Midbrain (tissue), 1 donor: Measurements from ENCODE around the gene ZC3H12A.

Experiments used
- DNase-seq: peaks from one replicate; lab custom pipeline; 2025; lab: John Stamatoyannopoulos, UW

ZC3H12A gene

DNA sequence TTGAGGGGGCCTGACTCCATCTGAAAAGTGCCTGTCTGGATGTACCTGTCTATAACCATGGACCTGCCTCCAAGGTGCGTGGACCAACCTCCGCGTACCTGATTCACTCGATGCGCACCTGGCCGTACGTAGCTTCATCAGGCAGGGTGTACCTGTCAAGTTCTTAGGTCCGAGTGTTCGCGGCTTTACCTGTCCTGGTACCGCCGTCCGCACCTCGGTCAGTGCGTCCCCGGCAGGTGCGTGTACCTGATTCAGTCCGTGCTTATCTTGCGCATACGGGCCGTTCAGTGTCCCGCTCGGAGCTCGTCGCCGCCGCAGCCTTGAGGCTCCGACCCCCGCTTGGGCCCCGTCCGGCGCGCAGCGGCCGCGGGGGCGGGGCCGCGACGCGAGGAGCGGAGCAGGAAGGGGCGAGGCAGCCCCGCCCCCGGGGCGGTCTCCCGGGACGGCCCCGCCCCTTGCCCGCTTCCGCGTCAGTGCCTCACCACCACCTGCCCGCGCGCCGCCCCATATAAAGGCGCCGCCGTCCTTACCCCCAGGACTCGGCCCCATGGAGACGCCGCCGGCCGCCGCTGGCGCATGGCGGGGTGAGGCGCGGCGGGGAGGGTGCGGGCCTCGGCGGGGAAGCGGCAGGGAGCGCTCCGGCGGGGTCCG, at the start of gene ZC3H12A:
TSS of gene ZC3H12A (plus strand) at position 535 of the 651 bp plus-strand sequence. CDS start 917 bp downstream, outside the sequence.
- peak; percentile 88 for DNase-seq

DNA sequence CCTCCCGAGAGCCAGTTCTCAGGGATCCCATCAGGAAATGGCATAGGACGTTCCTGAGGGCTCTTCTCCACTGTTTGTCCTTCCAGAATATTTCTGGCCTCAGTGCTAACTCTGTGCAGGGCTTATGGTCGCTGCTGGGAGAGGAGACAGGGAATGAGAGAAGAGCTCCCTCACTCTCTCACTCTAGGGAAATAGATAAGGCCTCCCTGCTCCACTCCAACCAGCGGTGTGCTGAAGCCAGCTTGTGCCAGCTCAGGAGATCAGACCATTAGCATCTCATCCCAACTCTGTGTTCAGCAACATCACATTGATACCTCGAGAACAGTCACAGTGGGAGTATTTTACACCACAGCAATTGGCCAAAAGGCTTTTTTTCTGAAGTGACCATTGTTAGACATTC, 49.2 kb upstream of the ZC3H12A start:
- no peak for DNase-seq

DNA sequence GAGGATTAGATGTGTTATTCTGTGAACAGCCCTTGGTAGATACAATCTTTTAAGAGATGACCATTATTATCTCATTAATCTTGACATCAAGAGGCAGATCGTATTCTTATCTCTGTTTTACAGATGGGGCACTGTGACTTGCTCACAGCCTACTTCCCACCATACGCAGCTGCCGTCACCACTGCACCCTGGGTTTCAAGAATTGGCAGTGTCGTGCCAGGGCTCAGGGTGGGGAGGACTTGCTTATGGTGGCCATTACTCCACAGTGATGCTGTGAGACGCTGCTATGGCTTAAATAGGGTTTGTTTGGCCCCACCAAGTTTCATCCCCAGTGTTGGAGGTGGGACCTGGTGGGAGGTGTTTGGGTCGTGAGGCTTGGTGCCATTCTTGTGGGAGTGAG, 45.4 kb upstream of the ZC3H12A start:
- no peak for DNase-seq

DNA sequence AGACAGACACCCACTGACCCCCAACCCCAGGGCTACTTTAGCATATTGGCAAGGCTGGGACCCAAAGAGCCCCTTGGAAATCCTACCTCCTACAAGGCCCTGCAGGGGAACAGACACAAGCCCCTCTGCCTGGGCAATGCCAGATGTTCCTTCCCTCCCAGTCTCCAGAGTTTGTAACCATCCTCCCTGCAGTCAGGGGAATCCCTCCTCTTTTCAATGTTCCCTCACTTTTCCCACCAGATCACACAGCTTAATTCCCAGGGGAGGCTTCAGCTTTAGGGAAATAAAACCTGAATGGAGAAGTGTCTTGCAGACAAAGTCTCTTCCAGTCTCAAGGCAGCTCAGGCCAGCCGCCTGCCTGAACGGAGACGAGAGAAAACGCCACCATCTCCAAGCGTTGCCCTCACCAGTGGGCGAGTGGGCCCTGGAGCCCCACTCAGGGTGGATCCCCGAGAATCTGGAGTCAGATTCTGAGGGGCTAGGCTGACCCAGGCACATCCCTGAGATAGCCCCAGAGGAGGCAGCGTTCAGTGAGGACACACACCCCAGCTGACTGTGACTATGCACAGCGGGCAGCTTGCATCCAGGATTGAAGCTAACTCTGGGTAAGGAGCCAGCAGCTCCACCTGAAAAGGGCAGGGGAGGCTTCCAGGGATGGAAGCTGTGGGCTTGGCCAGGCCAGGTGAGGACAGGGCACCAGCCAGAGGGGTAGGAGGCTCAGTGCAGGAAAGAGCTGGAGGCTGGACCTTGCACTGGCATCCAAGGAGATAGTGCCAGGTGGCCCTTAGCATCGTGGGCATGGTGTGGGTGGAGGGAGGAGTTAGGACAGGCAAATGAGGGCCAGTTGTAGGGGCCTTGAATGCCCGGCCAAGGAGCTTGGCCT, 44.0 kb upstream of the ZC3H12A start:
- DNase-seq, result no peak

DNA sequence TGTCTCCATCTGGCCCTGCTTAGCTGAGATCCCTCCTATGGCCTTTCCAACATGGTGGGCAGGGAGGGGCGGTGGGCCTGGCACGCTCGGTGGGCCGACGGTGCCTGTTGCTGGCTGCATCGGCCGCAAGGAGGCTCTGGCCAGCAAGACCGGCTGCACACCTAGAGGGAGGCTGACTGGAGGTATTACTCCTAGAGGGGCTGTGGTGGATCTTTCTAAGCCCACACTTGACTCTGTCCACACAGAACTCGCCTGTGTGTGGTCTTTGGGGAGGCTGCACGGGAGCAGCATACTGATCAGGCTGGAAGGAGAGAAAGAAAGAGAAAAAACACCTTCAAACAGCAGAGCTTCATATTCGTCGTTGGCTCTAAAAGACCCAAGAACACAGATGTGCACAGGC, 41.7 kb upstream of the ZC3H12A start:
- no peak for DNase-seq

DNA sequence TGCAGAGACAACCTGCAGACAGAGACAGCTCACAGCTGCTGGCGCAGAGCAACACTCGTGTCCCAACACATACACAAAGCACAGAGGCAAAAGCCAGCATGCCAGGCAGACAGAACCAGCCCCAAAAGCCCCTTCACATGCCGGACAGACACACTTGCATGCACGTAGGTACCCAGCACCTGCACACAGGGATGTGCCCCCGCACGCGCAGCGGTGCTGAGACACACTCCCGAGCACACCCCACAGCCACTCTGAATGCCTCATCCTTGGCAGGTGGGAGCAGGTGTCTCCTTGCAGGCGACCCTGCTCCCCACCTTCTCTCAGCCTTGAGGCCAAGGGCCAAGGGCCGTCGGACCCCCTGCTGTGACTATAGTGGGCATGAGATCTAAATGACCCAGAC, 41.2 kb upstream of the ZC3H12A start:
- no peak for DNase-seq

DNA sequence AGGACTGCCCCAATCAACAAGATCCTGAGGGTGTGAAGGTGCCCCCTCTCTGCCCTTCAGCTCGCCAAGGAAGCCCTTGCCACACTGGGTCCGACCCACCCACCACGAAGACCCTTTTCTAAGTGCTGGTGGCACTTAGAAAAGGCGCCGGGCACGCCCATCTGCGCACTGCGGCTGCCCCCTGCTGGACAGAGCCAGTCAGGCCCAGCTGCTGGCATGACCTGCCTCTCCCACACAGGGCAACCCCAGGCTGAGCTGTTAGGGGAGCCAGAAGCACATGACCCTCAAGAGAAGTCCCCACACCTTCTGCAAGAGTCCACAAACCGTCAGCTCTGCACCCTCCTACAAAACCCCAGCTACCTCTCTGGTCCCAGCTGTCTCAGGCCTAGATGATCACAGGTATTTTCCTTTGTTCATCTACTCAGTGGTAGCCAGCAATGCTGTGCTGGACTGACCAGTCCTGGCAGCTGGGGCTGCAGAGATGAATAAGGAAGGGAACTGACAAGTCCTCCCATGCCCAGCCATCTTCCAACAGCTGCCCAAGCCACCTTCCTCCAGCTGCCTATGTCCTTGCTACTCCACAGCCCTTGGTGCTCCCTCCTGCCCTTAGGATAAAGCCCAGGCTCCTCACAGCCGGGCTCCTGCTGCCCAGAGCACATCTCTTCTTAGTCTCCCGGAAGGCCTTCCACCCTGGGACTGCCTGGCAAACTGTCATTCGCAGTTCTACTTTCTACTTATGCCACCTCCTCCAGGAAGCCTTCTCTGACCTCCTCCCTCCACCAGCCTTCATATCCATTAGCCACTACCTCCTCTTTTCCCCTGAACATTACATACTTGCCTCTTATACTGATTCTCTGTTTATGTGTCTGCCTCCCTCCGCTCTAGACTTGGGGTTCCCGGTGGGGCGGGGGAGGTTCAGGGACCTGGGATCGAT, 39.8 kb upstream of the ZC3H12A start:
- DNase-seq, result peak; percentile 60

DNA sequence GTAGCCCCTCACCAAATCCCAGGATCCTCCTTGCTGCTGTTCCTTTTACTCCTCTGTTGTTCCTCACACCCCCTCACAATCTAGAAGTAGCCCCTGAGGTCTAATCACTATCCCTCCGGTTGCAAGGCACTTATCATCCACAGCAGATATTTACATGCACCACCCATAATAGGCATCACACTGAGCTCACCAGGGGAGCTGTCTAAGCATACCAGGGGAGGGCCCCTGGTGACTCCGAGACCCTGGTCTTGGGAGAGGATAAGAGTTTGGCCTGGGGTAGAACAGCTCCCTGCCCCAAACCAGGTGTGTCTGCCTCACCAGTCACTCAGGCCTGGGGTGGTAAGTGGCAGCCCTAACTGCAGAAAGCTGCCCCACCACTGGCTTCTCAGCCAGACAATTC, 37.3 kb upstream of the ZC3H12A start:
- DNase-seq, result no peak

DNA sequence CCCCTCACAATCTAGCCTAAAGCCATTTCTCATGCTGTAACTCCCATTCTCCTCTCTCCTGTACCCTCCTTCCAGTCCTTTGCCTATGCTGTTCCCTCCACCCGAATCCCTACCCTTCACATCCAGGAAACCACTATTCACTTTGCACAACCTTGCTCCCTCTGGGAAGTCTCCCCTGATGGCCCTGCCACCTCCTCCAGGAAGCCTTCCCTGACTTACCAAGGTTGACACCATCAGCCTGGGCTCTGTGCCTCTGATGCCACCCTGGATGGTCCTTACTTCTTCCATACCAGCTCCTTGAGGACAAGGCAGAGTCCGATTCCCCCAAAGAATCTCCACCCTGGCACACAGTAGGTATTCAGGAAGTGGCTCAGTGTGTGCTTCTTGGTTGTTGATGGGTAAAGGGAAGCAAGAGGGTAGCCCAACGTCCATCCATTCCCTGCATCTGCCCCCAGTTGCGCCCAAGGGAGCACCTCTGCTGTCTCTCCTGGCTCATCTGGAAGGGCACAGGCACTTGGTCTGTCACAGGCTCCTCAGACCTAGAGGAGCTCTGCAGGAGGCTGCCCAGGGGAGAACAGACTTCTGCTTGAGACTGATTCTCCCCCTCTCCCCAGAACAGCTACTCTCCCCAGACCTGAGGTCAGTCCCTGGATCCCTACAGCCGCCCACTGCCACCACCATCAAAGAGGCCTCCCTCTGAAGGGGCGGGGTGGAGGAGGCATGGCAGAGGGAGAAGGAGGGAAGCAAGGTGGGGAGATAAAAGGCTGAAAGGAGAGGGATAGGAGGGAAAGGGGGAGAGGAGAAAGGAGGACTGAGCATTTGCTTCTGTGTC, 36.1 kb upstream of the ZC3H12A start:
- DNase-seq, result no peak

DNA sequence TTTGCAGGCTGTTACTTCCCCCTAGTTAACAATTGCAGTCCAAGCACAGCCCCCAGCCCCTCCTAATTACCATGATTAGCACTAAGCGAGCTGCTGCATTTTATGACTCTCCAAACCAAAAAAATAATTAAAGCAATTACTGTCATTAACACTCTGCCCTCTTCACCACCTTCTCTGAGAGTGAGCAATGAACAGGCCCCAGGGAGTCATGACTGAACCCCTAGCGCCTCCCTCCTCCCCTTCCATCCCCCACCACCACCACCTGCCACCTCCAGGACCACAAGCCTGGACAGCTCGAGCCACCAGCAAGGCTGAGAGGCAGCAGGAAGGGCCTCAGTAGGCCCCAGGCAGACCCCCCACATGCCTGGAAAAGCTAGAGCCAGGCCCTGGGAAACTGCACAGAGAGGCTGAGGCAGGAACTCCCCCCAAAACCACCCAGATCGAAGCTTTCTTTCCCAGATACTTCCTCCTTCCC, 35.5 kb upstream of the ZC3H12A start:
- DNase-seq, result no peak

DNA sequence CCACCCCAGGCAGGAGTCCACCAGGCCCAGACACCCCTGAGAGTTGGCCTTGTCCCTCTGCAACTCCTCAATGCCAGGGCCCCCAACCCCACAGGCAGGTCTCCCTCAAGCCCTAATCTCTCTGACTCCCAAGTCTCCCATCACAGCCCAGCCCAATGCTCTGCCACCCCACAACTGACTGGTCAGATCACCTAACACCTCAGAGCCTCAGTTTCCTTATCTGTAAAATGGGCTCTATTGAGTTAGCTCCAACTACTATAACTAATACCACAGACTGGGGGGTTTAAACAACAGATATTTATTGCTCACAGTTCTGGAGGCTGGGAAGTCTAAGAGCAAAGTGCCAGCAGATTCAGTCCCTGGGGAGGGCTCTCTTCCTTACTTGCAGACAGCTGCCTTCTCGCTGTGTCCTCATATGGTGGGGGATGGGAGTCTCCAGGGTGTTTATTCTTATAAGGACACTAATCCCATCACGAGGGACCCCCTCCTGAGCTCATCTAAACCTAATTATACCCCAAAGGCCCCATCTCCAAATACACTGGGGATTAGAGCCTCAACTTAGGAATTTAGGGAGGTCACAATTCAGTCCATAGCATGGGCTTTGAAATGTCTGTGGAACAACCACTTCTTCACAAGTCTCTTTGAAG, 34.9 kb upstream of the ZC3H12A start:
- DNase-seq, result no peak

DNA sequence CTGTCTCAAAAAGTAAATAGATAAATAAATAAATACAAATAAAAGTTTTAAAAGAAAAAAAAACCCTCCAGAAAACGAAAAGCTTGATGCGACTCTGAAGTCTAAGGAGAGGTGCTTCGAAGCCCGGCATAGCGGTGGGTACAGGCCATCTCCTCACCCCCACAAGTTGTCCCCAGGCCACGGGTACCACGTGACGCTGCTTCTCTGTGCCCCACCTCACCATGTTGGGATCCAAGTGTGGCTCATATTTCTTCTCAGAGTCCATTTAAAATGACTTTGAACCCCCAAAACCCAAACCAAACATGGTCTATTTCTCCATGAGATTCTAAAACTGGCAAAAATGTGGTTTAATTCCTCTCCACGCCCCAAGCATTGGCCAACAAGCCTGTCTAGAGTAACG, 32.9 kb upstream of the ZC3H12A start:
- no peak for DNase-seq

DNA sequence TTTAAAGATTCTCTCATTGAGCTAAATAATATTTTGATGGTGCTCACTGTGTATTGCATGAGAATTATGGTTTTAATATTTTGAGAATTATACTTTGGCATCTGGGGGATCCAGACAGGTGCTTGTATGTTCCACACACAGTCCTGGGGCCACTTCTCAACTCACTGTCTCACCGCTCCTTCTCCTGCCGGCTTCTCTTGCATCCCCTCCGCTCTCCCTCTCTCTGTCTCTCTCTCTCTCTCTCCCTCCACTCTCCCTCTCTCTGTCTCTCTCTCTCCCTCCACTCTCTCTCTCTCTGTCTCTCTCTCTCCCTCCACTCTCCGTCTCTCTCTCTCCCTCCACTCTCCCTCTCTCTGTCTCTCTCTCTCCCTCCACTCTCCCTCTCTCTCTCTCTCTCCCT, 32.2 kb upstream of the ZC3H12A start:
- DNase-seq, result no peak

DNA sequence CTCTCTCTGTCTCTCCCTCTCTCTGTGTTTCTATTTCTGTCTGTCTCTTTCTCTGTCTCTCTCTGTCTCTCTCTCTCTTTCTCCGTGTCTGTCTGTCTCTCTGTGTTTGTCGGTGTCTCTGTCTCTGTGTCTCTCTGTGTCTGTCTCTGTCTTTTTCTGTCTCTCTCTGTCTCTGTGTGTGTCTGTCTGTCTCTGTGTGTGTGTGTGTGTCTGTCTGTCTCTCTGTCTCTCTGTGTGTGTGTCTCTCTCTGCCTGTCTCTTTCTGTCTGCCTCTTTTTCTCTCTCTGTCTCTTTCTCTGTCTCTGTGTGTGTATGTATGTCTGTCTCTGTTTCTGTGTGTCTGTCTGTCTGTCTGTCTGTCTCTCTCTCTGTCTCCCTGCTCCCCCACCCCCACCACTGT, 31.7 kb upstream of the ZC3H12A start:
- DNase-seq, result no peak

DNA sequence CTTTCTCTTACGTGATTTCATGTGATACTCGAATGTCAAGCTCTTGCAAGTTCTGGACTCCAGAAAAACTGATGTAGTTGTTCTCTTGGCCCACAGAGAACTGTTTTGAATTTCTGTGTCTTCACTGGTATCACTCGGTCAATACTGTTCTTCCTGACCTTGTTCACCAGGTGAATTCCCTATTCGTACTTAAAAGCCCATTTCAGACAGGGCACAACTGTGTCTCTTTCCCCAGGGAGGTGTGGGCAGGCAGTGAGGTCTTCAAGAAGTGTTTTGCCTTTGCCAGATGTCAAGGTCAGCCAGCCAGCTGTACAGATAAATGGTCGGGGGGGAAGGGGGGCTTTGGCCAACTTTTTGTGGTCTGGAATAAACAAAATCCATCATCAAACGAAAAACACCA, 27.5 kb upstream of the ZC3H12A start:
- DNase-seq, result no peak

DNA sequence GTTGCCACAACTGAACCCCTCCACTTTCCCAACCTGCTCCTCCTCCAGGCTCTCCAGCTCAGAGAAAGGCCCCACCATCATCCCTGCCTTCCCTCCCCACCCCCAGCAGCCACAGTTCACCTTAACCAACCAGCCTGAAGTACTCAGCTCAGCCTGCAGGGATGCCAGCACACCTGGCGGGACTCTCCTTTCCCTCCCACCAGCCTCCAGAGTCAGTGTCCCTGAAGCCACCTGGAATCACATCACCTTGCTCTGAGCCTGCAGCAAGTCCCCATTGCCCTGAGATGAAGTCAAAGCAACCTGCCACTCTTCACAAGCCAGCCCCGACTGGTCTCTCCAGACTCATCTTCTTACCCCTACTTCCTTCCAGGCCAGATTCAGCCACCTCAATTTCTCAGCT, 26.2 kb upstream of the ZC3H12A start:
- DNase-seq, result no peak

DNA sequence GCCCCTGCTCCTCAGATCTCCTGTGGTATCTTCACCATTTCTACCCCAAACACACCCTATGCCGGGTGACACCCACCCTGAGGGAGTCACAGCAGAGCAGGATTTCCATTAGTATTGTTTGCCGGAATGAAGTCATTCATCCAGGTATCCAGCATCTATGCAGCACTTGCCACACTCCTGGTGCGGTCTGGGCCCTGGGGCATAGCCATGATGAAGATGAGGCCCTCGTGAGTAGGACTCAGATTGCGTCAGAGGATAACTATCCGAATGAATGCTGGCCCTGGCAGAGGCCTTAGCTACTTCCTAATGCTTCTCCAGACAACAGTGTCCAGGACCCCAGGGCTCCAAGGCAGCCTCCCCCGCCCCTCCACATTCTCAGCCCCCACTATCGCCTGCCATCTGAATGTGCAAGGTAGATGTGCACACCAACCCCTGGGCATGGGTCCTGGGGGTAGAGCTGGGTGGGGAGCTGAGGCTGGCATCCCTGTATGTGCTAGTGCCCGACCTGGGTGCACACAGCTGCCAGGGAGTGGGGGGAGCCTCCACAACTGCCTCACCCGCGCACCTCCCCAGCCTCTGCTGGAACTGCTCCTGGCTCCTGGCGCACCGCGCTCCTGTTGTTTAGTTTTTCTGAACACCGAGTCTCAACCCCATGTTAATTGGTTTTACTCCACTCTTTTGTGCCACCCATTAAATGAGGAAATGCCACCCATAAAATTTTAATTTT, 25.5 kb upstream of the ZC3H12A start:
- DNase-seq, result no peak

DNA sequence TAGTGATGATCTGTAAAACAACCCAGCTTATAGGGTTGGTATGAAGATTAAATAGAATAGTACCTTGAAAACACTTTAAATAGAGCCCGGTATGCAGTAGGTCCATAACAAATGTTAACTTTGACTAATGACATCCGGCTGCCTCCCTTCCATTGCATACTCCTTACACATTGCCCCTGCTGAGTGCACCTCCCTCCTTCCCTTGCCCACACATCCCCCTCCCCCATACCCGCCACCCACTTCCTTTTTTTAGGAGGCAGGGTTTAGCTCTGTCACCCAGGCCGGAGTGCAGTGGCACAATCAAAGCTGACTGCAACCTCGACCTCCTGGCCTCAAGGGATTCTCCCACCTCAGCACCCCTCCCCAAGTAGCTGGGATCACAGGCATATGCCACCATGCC, 24.4 kb upstream of the ZC3H12A start:
- no peak for DNase-seq

DNA sequence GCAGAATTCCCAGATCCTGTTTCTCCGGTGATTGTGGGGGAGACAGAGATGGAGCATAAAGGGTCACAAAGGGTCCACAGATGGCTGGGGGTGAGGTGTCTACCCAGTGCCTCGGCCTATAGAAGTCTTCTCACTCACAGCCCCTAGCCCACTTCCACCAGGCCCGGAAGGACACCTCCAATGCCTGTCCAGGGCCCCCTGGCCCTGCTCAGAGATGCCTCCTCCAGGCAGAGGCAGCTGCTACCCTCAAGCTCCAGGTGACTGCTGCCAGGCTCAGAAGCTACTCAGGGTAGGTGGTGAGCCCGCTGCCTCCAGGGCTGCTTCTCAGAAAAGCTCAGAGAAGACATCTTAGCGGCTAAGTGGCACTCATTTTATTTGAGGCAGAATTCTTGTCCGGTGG, 22.0 kb upstream of the ZC3H12A start:
- no peak for DNase-seq

DNA sequence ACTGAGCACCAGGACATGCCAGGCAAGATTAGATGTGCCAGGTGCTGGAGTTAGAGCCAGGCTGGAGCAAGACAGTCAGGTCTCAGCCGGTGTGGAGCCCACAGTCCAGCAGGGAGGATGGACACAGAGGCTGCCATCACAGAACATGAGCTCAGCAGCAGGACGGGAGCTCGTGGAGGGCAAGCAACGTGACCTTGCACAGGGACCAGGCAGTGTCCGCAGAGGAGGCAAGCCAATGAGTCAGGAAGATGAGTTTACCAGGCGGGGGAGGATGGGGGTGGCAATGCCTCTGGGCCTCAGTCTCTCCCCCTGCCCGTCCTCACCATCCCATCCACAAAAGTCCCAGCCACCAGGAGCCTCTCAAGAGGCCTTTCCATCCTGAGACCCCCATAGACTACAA, 20.7 kb upstream of the ZC3H12A start:
- no peak for DNase-seq
